Right atrium auricular region (tissue), 2 donors: ENCODE data around the gene DDAH1. TPM values are rescaled to one million over a fixed set of nuclear protein-coding genes. Genes with fewer than 3 reads are reported as not detected.

ENCODE experiments used
- DNase-seq: peaks from one replicate; pipeline ENCODE4 v3.0.0-alpha.2; 2019; ENCODE audit warnings: low spot score
- H3K27ac ChIP-seq, 2 donors: fragments of 200-600 bp; sonication (generic); 1 replicate in 1 of 2; 2 replicates in 1 of 2; pipeline ENCODE4 v1.5.1; 2016 to 2019
- H3K27me3 ChIP-seq, 2 donors: fragments of 200-600 bp; sonication (generic); one replicate each; pipeline versions ENCODE4 v1.5.1 to v1.6.0; 2017 to 2019
- H3K36me3 ChIP-seq: fragments of 200-600 bp; sonication (generic); one replicate; pipeline ENCODE4 v1.5.1; 2016
- H3K4me1 ChIP-seq, 2 donors: fragments of 200-600 bp; sonication (generic); one replicate each; pipeline versions ENCODE4 v1.5.1 to v1.6.0; 2017 to 2019
- H3K4me3 ChIP-seq, 2 donors: fragments of 200-600 bp; sonication (generic); 1 replicate in 1 of 2; 2 replicates in 1 of 2; pipeline ENCODE4 v1.5.1; 2017 to 2019; ENCODE audit warnings: mild to moderate bottlenecking in 1 of 2, moderate library complexity in 1 of 2
- H3K9me3 ChIP-seq, 2 donors: fragments of 200-600 bp; sonication (generic); one replicate each; pipeline ENCODE4 v1.5.1; 2019
- CTCF ChIP-seq, 2 donors: fragments of 200-600 bp; sonication (generic); IDR thresholded peaks; one replicate each; pipeline ENCODE4 v1.5.1; 2019; ENCODE audit warnings: antibody characterized with exemption in 2 of 2
- total RNA-seq, 2 donors: library from RNA; depleted of rRNA; stranded (reverse); fragments of >200 nt; gene quantifications; one replicate each; pipeline ENCODE4 v1.1.0, GENCODE V29; 2016

DDAH1 gene
- total RNA-seq, 2 donors from 2014 or later, result 10.8 to 18.3 TPM

GRCh38 chr1:85273397-85273796, 191.6 kb downstream of the DDAH1 start:
- peaks cover 18% of the 10 kb centered on the region for H3K36me3 ChIP-seq
- H3K4me1 ChIP-seq, result peaks cover 0 to 36% of the 10 kb centered on the region in 2 donors
- no peak for TF ChIP-seq CTCF (IDR thresholded peaks at IDR 0.05)

DNA sequence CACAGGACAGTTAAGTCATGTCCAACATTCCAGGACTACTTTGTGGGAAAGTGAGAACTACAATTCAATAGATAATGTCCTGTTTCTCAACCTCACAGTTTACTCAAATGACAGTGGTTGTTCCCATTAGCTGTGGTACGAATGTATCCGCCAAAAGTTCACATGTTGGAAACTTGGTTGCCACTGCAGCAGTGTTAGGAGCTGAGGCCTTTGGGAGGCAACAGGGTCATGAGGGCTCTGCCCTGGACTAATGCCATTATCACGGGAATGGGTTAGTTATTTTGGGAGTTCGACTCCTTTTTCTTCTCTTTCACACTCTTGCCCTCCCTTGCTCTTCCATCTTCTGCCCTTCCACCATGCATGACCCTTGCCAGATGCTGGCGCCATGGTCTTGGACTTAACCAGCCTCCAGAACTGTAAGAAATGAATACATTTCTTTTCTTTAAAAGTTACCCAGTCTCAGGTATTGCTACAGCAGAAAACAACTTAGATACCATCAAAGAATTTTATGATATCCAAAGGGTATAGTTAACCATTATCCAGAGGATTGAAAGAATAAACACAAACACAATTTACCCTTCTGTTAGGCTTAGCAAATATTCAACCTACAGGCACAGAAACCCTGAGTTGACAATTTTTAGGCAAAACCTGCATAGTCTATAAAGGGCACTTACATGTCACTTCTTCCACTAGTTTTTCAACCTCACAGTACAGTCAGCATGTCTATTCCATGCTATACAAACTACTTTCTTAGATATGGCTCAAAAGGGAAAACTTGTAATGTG, 196.0 kb downstream of the DDAH1 start:
- Histone ChIP-seq H3K9me3 (no peaks in the 10 kb centered on the region), H3K4me1 (peaks cover 0 to 13% of the 10 kb centered on the region in 2 donors), H3K36me3 (peaks cover 31% of the 10 kb centered on the region), H3K4me3 (no peak overlapping the region), H3K27me3 (no peaks in the 10 kb centered on the region), H3K27ac (no peak overlapping the region)
- DNase-seq, result no peak
- TF ChIP-seq CTCF (IDR thresholded peaks at IDR 0.05), result no peak

More at GRCh38 chr1:85273397-85273796, 191.6 kb downstream of the DDAH1 start:
- H3K27ac ChIP-seq, result no peak overlapping the region
- no peak overlapping the region for H3K4me3 ChIP-seq
- H3K27me3 ChIP-seq, result no peaks in the 10 kb centered on the region
- H3K9me3 ChIP-seq, result no peaks in the 10 kb centered on the region
- DNase-seq, result no peak

Other genes with a start within 250 kb of the DDAH1 start
- 1 to 10 TPM; 7.5 to 8.6 TPM for gene C1orf52, start 205.5 kb downstream of the DDAH1 start, total RNA-seq
- gene BCL10, start 188.5 kb downstream of the DDAH1 start, total RNA-seq, result 1 to 10 TPM; 7.5 to 8.0 TPM
- gene CCN1, start 115.6 kb upstream of the DDAH1 start, total RNA-seq, result 100 to 1,000 TPM in 1 of 2 donors, 10 to 100 TPM in 1; 41.8 to 156 TPM
- 1 to 10 TPM; 7.0 to 8.4 TPM for gene ZNHIT6, start 243.3 kb upstream of the DDAH1 start, total RNA-seq